ENCODE results near the gene MCC.

DNA sequence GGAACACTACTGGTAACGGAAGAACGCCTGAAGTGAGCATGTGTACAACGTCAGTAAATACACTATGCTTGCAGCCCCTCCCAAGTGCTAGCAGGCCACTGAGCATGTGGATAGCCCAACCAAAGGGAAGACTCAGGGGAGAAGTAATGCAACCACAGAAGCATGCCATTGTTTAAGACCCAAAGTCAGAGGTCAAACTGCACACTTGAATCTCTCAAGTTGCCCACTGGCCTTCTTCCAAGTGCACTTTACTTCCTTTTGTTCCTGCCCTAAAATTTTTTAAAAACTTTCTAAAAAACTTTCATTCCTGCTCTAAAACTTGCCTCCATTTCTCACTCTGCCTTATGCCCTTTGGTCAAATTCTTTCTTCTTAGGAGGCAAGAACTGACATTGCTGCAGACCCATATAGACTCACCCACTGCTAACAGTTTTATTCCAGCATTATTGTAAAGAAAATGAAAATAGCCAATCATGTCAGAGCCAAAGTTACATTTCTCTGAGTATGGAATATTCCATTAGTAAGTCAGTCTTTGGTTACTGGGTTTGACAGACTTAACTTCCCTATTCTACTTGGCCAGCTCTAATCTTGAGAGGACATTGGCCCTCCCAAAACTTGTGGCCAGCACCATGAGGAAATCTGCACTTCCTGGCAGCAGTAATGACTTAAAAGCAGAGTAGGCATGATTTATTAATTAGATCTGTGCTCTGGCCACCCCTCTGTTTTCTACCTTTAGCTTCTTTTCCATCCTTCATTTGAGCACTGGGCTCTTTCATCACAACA, 130.4 kb downstream of the MCC start:
- TF ChIP-seq, protein P1, sequence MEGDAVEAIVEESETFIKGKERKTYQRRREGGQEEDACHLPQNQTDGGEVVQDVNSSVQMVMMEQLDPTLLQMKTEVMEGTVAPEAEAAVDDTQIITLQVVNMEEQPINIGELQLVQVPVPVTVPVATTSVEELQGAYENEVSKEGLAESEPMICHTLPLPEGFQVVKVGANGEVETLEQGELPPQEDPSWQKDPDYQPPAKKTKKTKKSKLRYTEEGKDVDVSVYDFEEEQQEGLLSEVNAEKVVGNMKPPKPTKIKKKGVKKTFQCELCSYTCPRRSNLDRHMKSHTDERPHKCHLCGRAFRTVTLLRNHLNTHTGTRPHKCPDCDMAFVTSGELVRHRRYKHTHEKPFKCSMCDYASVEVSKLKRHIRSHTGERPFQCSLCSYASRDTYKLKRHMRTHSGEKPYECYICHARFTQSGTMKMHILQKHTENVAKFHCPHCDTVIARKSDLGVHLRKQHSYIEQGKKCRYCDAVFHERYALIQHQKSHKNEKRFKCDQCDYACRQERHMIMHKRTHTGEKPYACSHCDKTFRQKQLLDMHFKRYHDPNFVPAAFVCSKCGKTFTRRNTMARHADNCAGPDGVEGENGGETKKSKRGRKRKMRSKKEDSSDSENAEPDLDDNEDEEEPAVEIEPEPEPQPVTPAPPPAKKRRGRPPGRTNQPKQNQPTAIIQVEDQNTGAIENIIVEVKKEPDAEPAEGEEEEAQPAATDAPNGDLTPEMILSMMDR (conservative IDR thresholded peaks at IDR 0.05; ENCODE audit: low read depth, low read length): no peak
- TF ChIP-seq EZH2 (IDR thresholded peaks at IDR 0.05; ENCODE audit: low read length, unreplicated experiment): no peak

Data from PC-3 (cell line).